K562 (cell line): Measurements from ENCODE around the gene LAMB1. TPM values are rescaled to one million over a fixed set of nuclear protein-coding genes. Genes with fewer than 3 reads are reported as not detected.

Source experiments
- ATAC-seq: fragments of 200-7000 bp; cut with Tn5 transposase; 3 replicates; pipeline ENCODE4 v1.9.1; 2020; ENCODE audit warnings: moderate library complexity
- BruUV-seq: library from RNA; stranded (reverse); fragments of 400-500 nt; replicated peaks from 2 replicates; lab custom pipeline; 2021; lab: Mats Ljungman, UMichigan
- CTCF ChIA-PET: fragments of 300-600 bp; formaldehyde crosslinking; extraction: SDS; loops from one replicate; lab custom pipeline; 2021; ENCODE audit warnings: low intra/inter-chr PET ratio; lab: Yijun Ruan, JAX
- POLR2A ChIA-PET: fragments of 300-600, 350-650 bp; sonication (Branson Sonifier 250); formaldehyde crosslinking; extraction: SDS; loops from one replicate; lab custom pipeline; 2021; ENCODE audit warnings: antibody characterized with exemption, inconsistent platforms; lab: Yijun Ruan, JAX
- DNase-seq, 4 experiments: peaks; one replicate each; pipeline versions ENCODE4 v3.0.0 to v3.0.0-alpha.2; 2011 to 2018; ENCODE audit warnings: low spot score in 3 of 4, mixed read lengths in 3 of 4; ENCODE audit errors: extremely low read depth in 1 of 4
- FAIRE-seq: peaks from 2 replicates; lab custom pipeline; 2011; peaks lifted over from hg19 to GRCh38; lab: Jason Lieb, UNC
- H2AFZ ChIP-seq: 2 replicates; pipeline ENCODE4 v1.6.0; 2011; ENCODE audit warnings: low read depth, low read length, control low read depth, inconsistent platforms
- H3K27ac ChIP-seq: fragments of 200-600 bp; 3 replicates; pipeline ENCODE4 v1.8.0; 2011; ENCODE audit warnings: low read depth, mild to moderate bottlenecking, control low read depth, inconsistent platforms, low read length, moderate library complexity, mixed read lengths; ENCODE audit errors: extremely low read depth
- H3K27me3 ChIP-seq, 2 experiments: fragments of 300-600 bp in 1 of 2; 2 replicates in 1 of 2; 3 replicates in 1 of 2; pipeline versions ENCODE4 v1.6.0 to v1.8.0; 2011; ENCODE audit warnings: inconsistent platforms in 2 of 2, low read length in 2 of 2, mild to moderate bottlenecking in 1 of 2, mixed read lengths in 1 of 2, moderate library complexity in 1 of 2; ENCODE audit not compliant: control insufficient read depth in 2 of 2, insufficient read depth in 2 of 2
- H3K36me3 ChIP-seq: fragments of 300-600 bp; 3 replicates; pipeline ENCODE4 v1.8.0; 2011; ENCODE audit warnings: mild to moderate bottlenecking, low read length, inconsistent platforms; ENCODE audit not compliant: control insufficient read depth, insufficient read depth
- H3K4me1 ChIP-seq, 2 experiments: fragments of 200-600 bp in 1 of 2; replicated peaks in 1 of 2; 2 replicates in 1 of 2; 3 replicates in 1 of 2; pipeline versions ENCODE4 v1.5.1 to v1.8.0; 2011; ENCODE audit warnings: inconsistent platforms in 2 of 2, low read length in 2 of 2, mild to moderate bottlenecking in 1 of 2, mixed read lengths in 1 of 2, moderate library complexity in 1 of 2; ENCODE audit not compliant: control insufficient read depth in 2 of 2, insufficient read depth in 2 of 2
- H3K4me2 ChIP-seq: 2 replicates; pipeline ENCODE4 v1.6.1; 2011; ENCODE audit warnings: low read length, control low read depth, inconsistent platforms, mixed read lengths; ENCODE audit not compliant: insufficient read depth
- H3K4me3 ChIP-seq: fragments of 200-600 bp; sonication (generic), shearing (Covaris generic); 2 replicates; pipeline ENCODE4 v1.5.1; 2016; ENCODE audit warnings: control low read depth, inconsistent platforms
- H3K79me2 ChIP-seq: fragments of 200-600 bp; 3 replicates; pipeline ENCODE4 v1.8.0; 2011; ENCODE audit warnings: low read length, inconsistent platforms; ENCODE audit not compliant: control insufficient read depth, insufficient read depth
- H3K9ac ChIP-seq, 2 experiments: 2 replicates each; pipeline versions ENCODE4 v1.6.0 to v1.6.1; 2011; ENCODE audit warnings: low read depth in 2 of 2, low read length in 2 of 2, control low read depth in 1 of 2, inconsistent platforms in 1 of 2, mild to moderate bottlenecking in 1 of 2, mixed read lengths in 1 of 2; ENCODE audit not compliant: insufficient read depth in 1 of 2
- H3K9me1 ChIP-seq: one replicate; pipeline ENCODE4 v1.6.0; 2011; ENCODE audit warnings: inconsistent platforms, mild to moderate bottlenecking, low read length, moderate library complexity; ENCODE audit not compliant: control insufficient read depth, insufficient read depth
- H3K9me3 ChIP-seq: replicated peaks from 2 replicates; pipeline ENCODE4 v1.5.1; 2011; ENCODE audit warnings: low read depth, low read length, inconsistent platforms; ENCODE audit not compliant: control insufficient read depth, insufficient read depth
- H4K20me1 ChIP-seq: replicated peaks from 2 replicates; pipeline ENCODE4 v1.6.1; 2011; ENCODE audit warnings: low read length, inconsistent platforms, mixed read lengths; ENCODE audit not compliant: control insufficient read depth, insufficient read depth
- CBX3 ChIP-seq, 2 experiments: IDR thresholded peaks; 1 replicate in 1 of 2; 2 replicates in 1 of 2; pipeline ENCODE4 v1.6.1; 2012; ENCODE audit warnings: inconsistent platforms in 2 of 2, low read length in 2 of 2, borderline replicate concordance in 1 of 2, control low read depth in 1 of 2
- MBD2 ChIP-seq: sonication (generic); IDR thresholded peaks from 2 replicates; pipeline ENCODE4 v1.6.1; 2016; ENCODE audit warnings: low read depth, borderline replicate concordance
- NONO ChIP-seq, 2 experiments: fragments of 200-400 bp in 1 of 2; fragments of 450-650 bp in 1 of 2; formaldehyde crosslinking in 1 of 2; IDR thresholded peaks; 2 replicates each; pipeline ENCODE4 v1.6.1; 2017; ENCODE audit warnings: low read depth in 2 of 2, mild to moderate bottlenecking in 2 of 2, moderate library complexity in 2 of 2, low read length in 1 of 2
- PRPF4 ChIP-seq: fragments of 200-400 bp; formaldehyde crosslinking; IDR thresholded peaks from one replicate; pipeline ENCODE4 v1.6.1; 2017; ENCODE audit warnings: low read length, low read depth, mild to moderate bottlenecking; ENCODE audit not compliant: insufficient read depth, poor library complexity, severe bottlenecking
- PTBP1 ChIP-seq: fragments of 200-400 bp; formaldehyde crosslinking; IDR thresholded peaks from 2 replicates; pipeline ENCODE4 v1.6.1; 2017; ENCODE audit warnings: low read depth, low read length
- WGBS: fragments of 100-300 bp; shearing (Covaris generic); methylation state at CpG from one replicate; pipeline ENCODE4 v1.1.6; 2016; ENCODE audit warnings: low coverage, mixed read lengths; ENCODE audit not compliant: insufficient coverage; ENCODE audit errors: missing lambda C conversion rate; 5-methylcytosine and 5-hydroxymethylcytosine counted together
- in situ Hi-C: fragments of 300-500 bp; cut with MboI; formaldehyde crosslinking; loops from 4 replicates; pipeline ENCODE4 v1.15.0; 2018; ENCODE audit warnings: inconsistent platforms, mixed read lengths
- intact Hi-C: fragments of 100-400 bp; cut with micrococcal nuclease; formaldehyde crosslinking; loops from 2 replicates; pipeline ENCODE4 v1.14.2; 2022
- polyA plus RNA-seq, 8 experiments: library from polyadenylated mRNA; depleted of rRNA in 4 of 8; stranded (reverse) in 5 of 8; unstranded in 3 of 8; fragments of >200 nt; fragmentation: Nextera tagmentation in 2 of 8; fragmentation: Illumina TruSeq in 1 of 8; extraction: Ambion mirVana in 2 of 8; extraction: Trizol in 1 of 8; gene quantifications; 2 replicates each; pipeline versions ENCODE4 v1.2.1 to v1.2.3, GENCODE V29; 2011 to 2014; ENCODE audit warnings: inconsistent platforms in 1 of 8, missing spikeins in 1 of 8
- total RNA-seq, 7 experiments: library from RNA; depleted of rRNA in 6 of 7; stranded (reverse); fragments of >200 nt in 6 of 7; fragmentation: Illumina TruSeq in 2 of 7; extraction: Trizol in 2 of 7; gene quantifications; 2 replicates each; pipeline versions ENCODE4 v1.2.1 to v1.2.3, GENCODE V29; 2011 to 2021; ENCODE audit warnings: low replicate concordance in 1 of 7
- TF ChIP-seq, protein P1 (sequence below): IDR thresholded peaks from 2 replicates; pipeline ENCODE4 v1.6.1; 2016; ENCODE audit warnings: missing genetic modification characterization, missing compliant biosample characterization

LAMB1 gene
- total and polyA plus RNA-seq, 9 of the 15 experiments (the other 6 are each of a cell fraction or from before 2014, with no cell fraction given) = 6.0 to 17.7 (median 12.3) TPM

DNA sequence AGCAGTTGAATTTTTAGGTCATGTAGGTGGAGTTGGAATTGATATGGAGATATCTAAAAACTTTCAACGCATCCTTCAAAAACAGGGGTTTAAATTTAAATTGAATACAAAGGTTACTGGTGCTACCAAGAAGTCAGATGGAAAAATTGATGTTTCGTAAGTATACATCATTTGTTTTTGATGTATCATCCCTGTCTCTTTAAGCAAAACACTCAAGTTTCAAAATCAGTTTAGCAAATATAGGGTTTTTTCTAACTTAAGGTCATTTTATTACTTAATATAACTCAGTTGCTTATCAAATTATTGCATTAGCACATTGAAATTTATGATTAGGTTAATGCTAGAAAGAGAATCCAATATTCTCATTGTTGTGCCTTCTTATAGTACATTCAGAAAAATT, 87.4 kb downstream of the LAMB1 start:
- Histone ChIP-seq H3K4me1 (no peaks in the 10 kb centered on the region), H3K27me3 (no peaks in the 10 kb centered on the region), H3K9me1 (no peaks in the 10 kb centered on the region), H3K4me2 (no peak overlapping the region), H3K9ac (no peak overlapping the region), H3K79me2 (peaks cover 40% of the 10 kb centered on the region), H3K36me3 (peaks cover 97% of the 10 kb centered on the region), H3K9me3 (no peaks in the 10 kb centered on the region), H4K20me1 (no peaks in the 10 kb centered on the region), H3K27ac (no peak overlapping the region), H2AFZ (no peak overlapping the region), H3K4me3 (no peak overlapping the region)
- TF ChIP-seq PRPF4 (no peak), NONO (IDR thresholded peaks at IDR 0.05; ENCODE audit: low read depth in 2 of 2, low read length in 1 of 2) (peak in 1 of 2 experiments; percentile 14; a peak in 1 of 4 replicates), MBD2 (no peak), CBX3 (IDR thresholded peaks at IDR 0.05; ENCODE audit: borderline replicate concordance in 1 of 2, low read length in 2 of 2) (no peak)
- DNase-seq (no peak), ATAC-seq (no peak), FAIRE-seq (no peak)
- CTCF ChIA-PET = no interaction called here
- BruUV-seq = no TSS peak
- in situ Hi-C loops (no loop called here), intact Hi-C loops (loop anchor here (5.0 to 10.0 kb wide), 2 partner anchors 59 to 102 kb away; no protein-coding TSS in a partner anchor)
- WGBS = 98% methylated on average over 2 of the region's 2 CpGs
- POLR2A ChIA-PET = interaction anchor here (2.0 kb wide), 1 partner anchor 10 kb away, joined by 6 read pairs; no protein-coding TSS in a partner anchor

GRCh38 chr7:107914831-107915230, 88.1 kb downstream of the LAMB1 start:
- Histone ChIP-seq H3K9me1 (no peaks in the 10 kb centered on the region), H3K4me3 (no peak overlapping the region), H3K4me1 (no peaks in the 10 kb centered on the region), H3K4me2 (no peak overlapping the region), H3K79me2 (peaks cover 40% of the 10 kb centered on the region), H3K9me3 (no peaks in the 10 kb centered on the region), H2AFZ (no peak overlapping the region), H3K27ac (no peak overlapping the region), H4K20me1 (no peaks in the 10 kb centered on the region), H3K9ac (no peak overlapping the region), H3K27me3 (no peaks in the 10 kb centered on the region), H3K36me3 (peaks cover 97% of the 10 kb centered on the region)
- FAIRE-seq (no peak), DNase-seq (no peak), ATAC-seq (no peak)
- 58% methylated on average over 1 of the region's 1 CpG for WGBS
- no TSS peak for BruUV-seq
- in situ Hi-C loops = no loop called here
- intact Hi-C loops = loop anchor here (5.0 to 10.0 kb wide), 2 partner anchors 60 to 102 kb away; no protein-coding TSS in a partner anchor
- TF ChIP-seq, protein P1, sequence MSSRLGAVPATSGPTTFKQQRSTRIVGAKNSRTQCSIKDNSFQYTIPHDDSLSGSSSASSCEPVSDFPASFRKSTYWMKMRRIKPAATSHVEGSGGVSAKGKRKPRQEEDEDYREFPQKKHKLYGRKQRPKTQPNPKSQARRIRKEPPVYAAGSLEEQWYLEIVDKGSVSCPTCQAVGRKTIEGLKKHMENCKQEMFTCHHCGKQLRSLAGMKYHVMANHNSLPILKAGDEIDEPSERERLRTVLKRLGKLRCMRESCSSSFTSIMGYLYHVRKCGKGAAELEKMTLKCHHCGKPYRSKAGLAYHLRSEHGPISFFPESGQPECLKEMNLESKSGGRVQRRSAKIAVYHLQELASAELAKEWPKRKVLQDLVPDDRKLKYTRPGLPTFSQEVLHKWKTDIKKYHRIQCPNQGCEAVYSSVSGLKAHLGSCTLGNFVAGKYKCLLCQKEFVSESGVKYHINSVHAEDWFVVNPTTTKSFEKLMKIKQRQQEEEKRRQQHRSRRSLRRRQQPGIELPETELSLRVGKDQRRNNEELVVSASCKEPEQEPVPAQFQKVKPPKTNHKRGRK (tag) = 0 out of 2 replicates have a peak, but pooled peaks have one; percentile 2
- TF ChIP-seq PTBP1 = no peak
- CTCF ChIA-PET = no interaction called here
- POLR2A ChIA-PET = no interaction called here
